ENCODE data around the gene ZBTB44.
"Not testable (repeated sequence)": the region's sequence is repeated elsewhere in the genome, so short reads cannot be mapped to it uniquely, and the experiment has no call there.

The ZBTB44 gene

DNA sequence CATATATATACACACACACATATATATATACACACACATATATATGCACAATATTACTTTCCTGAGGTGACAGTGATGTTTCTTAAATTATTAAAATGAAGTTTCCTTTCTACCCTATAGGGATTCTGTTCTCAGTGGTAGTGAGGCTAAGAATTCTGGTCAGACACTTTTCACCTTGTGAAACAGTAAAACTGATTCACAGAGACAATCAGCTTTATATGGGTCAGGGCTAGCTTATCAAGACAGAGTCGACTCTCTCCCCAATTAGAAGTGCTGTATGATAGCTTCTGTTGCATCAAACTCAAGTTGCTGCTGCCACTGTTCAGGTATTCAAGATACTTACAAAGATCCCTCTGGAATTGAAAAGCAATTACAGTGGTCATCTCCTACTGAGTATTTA lies 68.4 kb downstream of the ZBTB44 start:
- DNase-seq (ENCODE audit: low read depth), result no peak
- H3K4me3 ChIP-seq (ENCODE audit: control insufficient read depth, low read depth, low read length), result no peak overlapping the region
- TF ChIP-seq, protein P1, sequence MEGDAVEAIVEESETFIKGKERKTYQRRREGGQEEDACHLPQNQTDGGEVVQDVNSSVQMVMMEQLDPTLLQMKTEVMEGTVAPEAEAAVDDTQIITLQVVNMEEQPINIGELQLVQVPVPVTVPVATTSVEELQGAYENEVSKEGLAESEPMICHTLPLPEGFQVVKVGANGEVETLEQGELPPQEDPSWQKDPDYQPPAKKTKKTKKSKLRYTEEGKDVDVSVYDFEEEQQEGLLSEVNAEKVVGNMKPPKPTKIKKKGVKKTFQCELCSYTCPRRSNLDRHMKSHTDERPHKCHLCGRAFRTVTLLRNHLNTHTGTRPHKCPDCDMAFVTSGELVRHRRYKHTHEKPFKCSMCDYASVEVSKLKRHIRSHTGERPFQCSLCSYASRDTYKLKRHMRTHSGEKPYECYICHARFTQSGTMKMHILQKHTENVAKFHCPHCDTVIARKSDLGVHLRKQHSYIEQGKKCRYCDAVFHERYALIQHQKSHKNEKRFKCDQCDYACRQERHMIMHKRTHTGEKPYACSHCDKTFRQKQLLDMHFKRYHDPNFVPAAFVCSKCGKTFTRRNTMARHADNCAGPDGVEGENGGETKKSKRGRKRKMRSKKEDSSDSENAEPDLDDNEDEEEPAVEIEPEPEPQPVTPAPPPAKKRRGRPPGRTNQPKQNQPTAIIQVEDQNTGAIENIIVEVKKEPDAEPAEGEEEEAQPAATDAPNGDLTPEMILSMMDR (IDR thresholded peaks at IDR 0.05; ENCODE audit: control insufficient read depth, insufficient read depth, low read depth, low read length, missing control alignments), result no peak

DNA sequence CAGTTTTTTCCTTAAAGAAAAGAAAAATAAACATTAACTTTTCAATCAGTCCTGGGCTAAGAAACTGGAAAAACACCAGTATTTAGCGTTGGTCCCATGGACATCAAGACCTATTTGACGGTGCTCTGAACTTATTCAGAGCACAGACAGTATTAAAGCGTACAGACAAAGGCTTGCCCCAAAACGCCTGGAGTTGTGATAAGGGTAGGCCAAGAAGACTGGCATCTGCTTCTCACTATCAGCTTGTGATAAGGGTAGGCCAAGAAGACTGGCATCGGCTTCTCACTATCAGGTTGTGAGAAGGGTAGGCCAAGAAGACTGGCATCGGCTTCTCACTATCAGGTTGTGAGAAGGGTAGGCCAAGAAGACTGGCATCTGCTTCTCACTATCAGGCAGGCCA lies 69.3 kb downstream of the ZBTB44 start:
- DNase-seq (ENCODE audit: low read depth); H3K4me3 ChIP-seq (ENCODE audit: control insufficient read depth, low read depth, low read length): not testable (repeated sequence)

DNA sequence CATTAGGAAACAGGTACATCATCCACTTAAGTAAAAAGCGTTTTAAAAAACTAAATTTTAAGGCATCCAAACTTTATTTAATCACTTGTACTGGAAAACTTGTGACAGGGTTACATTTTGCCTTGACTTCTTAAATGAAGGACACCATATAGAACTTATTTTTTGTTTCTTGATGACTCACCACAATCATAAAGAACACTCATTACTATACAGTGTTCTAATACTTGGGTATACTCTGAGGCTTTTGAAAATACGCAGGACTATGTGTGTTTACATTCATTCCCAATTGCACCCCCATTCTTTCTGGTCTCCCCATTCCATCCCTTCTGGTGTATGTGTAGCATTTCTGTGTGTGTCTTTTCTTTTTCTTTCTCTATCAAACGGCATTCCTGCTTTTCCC lies 69.9 kb downstream of the ZBTB44 start:
- TF ChIP-seq, protein P1 (IDR thresholded peaks at IDR 0.05; ENCODE audit: control insufficient read depth, insufficient read depth, low read depth, low read length, missing control alignments), result no peak
- no peak overlapping the region for H3K4me3 ChIP-seq (ENCODE audit: control insufficient read depth, low read depth, low read length)
- DNase-seq (ENCODE audit: low read depth), result no peak

DNA sequence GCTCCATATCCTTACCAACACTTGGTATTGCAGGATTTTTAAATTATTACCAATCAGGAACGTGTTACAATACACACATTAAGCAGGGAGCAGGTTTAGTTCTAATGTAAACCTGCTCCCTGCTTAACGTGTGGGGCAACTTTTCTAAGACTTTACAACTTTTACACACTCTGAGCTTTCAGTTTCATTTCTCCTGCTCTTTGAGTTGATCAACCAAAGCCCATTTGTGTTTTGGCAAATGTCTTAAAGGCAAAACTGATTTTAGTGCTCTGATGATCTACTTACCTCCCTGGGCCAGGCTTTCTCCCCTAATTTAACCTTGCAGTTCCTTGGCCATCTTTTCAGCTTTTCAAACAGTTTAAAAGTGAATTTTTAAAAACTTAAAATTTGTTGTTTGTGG lies 70.9 kb downstream of the ZBTB44 start:
- H3K4me3 ChIP-seq (ENCODE audit: control insufficient read depth, low read depth, low read length), result no peak overlapping the region
- DNase-seq (ENCODE audit: low read depth), result no peak
- TF ChIP-seq, protein P1 (IDR thresholded peaks at IDR 0.05; ENCODE audit: control insufficient read depth, insufficient read depth, low read depth, low read length, missing control alignments), result no peak

DNA sequence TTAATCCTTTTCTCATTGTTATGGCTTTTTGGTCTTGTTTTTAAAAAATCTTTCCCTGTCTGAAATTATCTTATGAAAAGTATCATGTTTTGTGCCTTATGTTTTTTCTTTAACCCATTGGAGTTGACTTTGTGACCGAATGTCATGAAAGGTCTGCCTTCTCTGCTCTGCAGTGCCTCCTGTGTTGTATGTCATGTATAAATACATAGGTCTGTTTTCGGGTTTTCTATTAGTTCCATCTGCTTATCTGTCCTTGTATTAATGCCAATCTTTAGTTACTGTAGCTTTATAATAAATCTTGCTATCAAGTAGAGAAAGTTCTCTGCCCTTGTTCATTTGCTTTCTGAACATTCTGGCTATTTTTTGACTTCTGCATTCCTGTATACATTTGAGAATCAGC lies 73.0 kb downstream of the ZBTB44 start:
- DNase-seq (ENCODE audit: low read depth), result no peak
- no peak overlapping the region for H3K4me3 ChIP-seq (ENCODE audit: control insufficient read depth, low read depth, low read length)
- TF ChIP-seq, protein P1 (IDR thresholded peaks at IDR 0.05; ENCODE audit: control insufficient read depth, insufficient read depth, low read depth, low read length, missing control alignments), result no peak

DNA sequence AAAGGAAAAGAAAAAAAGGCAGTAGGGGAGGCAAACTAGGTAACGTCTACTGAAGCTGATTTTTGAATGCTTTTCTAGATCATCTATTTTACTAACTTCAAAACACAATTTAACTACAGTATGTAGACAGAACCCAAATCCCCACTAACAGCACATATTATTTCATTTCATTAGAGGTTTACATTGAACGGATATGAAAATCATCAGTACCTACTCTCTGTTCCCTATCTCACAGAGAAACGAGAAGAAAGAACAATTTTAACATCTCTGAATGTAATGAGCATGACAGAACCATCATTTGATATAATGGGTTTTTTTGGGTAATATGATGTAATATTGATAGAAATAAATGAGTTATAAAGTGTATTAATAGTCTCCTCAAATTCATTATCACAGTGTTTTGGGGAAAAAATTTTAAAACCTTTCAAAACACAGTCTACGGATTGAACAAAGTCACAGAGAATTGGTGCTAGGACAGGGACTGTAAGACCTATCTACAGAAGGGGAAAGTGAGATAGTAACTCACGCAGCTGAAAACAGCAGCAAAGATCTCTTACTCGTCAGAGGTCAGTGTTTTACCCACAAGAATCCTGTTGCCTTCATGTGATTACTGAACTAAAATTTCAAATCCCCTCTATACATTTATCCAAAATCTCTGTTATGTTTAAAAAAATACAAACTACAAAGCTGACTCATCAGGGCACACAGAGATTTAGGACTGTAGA lies 77.3 kb downstream of the ZBTB44 start:
- no peak for DNase-seq (ENCODE audit: low read depth)
- TF ChIP-seq, protein P1 (IDR thresholded peaks at IDR 0.05; ENCODE audit: control insufficient read depth, insufficient read depth, low read depth, low read length, missing control alignments), result no peak
- no peak overlapping the region for H3K4me3 ChIP-seq (ENCODE audit: control insufficient read depth, low read depth, low read length)

DNA sequence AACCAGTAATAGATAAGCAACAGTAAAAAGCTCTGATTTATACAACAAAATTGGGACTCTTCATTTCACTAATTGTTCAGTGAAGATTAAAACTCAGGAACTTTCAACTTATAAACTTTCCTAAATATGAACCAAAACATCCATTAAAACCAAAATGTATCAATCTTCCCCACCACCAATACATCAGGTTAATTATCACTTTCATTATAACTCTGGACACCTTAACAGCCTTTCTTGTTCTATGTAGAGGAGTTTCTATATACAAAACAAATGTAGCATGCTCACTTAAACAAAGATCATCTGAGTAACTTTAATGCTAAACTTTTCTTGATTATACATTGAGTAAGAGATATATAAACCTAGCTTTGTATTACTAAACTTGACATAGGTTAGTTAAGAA lies 80.4 kb downstream of the ZBTB44 start:
- DNase-seq (ENCODE audit: low read depth), result no peak
- TF ChIP-seq, protein P1 (IDR thresholded peaks at IDR 0.05; ENCODE audit: control insufficient read depth, insufficient read depth, low read depth, low read length, missing control alignments), result no peak
- no peak overlapping the region for H3K4me3 ChIP-seq (ENCODE audit: control insufficient read depth, low read depth, low read length)

DNA sequence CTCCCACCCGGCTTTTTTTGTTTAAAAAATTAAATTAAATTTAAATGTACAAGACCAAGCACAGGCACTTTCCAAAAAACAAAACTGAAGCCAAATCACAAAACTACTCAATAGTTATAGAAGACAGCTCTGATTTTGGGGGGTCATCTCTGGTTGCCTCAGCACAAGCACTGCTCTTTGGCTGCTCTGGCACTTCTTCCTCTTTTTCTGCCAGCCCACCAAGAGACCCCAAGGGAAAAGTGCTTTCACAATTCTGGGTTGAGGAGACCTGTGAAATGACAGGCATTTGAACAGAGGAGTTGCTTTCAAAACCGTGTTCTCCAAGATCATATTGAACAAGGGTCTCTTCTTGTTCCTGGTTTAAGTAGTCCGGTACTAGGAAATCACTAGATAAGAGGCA lies 80.8 kb downstream of the ZBTB44 start:
- not testable (repeated sequence) for H3K4me3 ChIP-seq (ENCODE audit: control insufficient read depth, low read depth, low read length); DNase-seq (ENCODE audit: low read depth)

DNA sequence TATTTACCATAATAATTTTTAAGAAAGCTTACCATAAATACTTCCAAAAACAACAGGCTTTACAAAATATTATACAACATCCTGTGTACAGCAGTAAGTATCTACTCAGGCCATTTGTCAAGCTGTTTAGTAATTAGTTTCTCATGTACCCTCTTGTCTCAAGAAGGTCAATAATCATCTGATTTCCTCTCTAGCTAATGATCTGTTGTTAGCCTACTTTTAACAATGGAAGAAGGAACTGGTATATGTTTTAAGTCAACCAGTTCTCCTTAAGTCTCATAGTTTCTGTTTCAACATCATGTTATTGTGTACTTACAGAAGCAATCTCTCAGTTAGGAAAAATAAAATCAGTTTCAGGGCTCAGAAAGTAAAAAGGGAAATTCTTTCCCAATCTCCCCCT lies 81.2 kb downstream of the ZBTB44 start:
- H3K4me3 ChIP-seq (ENCODE audit: control insufficient read depth, low read depth, low read length); DNase-seq (ENCODE audit: low read depth): not testable (repeated sequence)

Measured in AG09309 (cell line).